PC-3 (cell line): ENCODE measurements around the gene INSYN2A. TPM values are rescaled to one million over a fixed set of nuclear protein-coding genes. Genes with fewer than 3 reads are reported as not detected.

ENCODE experiments used
- ATAC-seq: fragments of 200-7000 bp; cut with Tn5 transposase; 2 replicates; pipeline ENCODE4 v1.9.1; 2020; ENCODE audit warnings: mild to moderate bottlenecking, moderate library complexity
- BruUV-seq: library from RNA; stranded (reverse); fragments of 400-500 nt; replicated peaks from 2 replicates; lab custom pipeline; 2021; lab: Mats Ljungman, UMichigan
- CTCF ChIA-PET: fragments of 300-600 bp; sonication (Branson Sonifier 250); formaldehyde crosslinking; loops from one replicate; lab custom pipeline; 2022; ENCODE audit warnings: antibody characterized with exemption; lab: Charles Lee
- POLR2A ChIA-PET: fragments of 300-600 bp; sonication (Branson Sonifier 250); formaldehyde crosslinking; loops from one replicate; lab custom pipeline; 2022; ENCODE audit warnings: antibody characterized with exemption; ENCODE audit not compliant: unreplicated experiment; lab: Charles Lee
- DNase-seq: peaks from one replicate; pipeline ENCODE4 v3.0.0-alpha.2; 2015
- H2AFZ ChIP-seq: fragments of 300-600 bp; sonication (generic); 2 replicates; pipeline ENCODE4 v1.6.0; 2016; ENCODE audit warnings: antibody characterized with exemption, low read length
- H3F3A ChIP-seq: fragments of 300-600 bp; sonication (generic); one replicate; pipeline ENCODE4 v1.6.0; 2017; ENCODE audit warnings: antibody characterized with exemption, low read length, control low read depth, mild to moderate bottlenecking; ENCODE audit not compliant: unreplicated experiment
- H3K27ac ChIP-seq: fragments of 300-600 bp; sonication (generic); 2 replicates; pipeline ENCODE4 v1.5.1; 2016; ENCODE audit warnings: mild to moderate bottlenecking, low read length
- H3K27me3 ChIP-seq: fragments of 300-600 bp; sonication (generic); 2 replicates; pipeline ENCODE4 v1.6.1; 2016; ENCODE audit warnings: low read length, mixed read lengths
- H3K36me3 ChIP-seq: fragments of 300-600 bp; sonication (generic); 2 replicates; pipeline ENCODE4 v1.6.1; 2016; ENCODE audit warnings: low read depth, mixed run types, low read length, mixed read lengths
- H3K4me1 ChIP-seq: fragments of 300-600 bp; sonication (generic); 2 replicates; pipeline ENCODE4 v1.5.1; 2016; ENCODE audit warnings: low read length; ENCODE audit not compliant: insufficient read depth
- H3K4me2 ChIP-seq: fragments of 300-600 bp; sonication (generic); 2 replicates; pipeline ENCODE4 v1.6.0; 2016; ENCODE audit warnings: low read length
- H3K4me3 ChIP-seq: fragments of 300-600 bp; sonication (generic); 2 replicates; pipeline ENCODE4 v1.5.1; 2016; ENCODE audit warnings: mild to moderate bottlenecking, low read length, mixed read lengths
- H3K79me2 ChIP-seq: fragments of 300-600 bp; sonication (generic); 2 replicates; pipeline ENCODE4 v1.6.1; 2017; ENCODE audit warnings: low read length, mixed read lengths
- H3K9ac ChIP-seq: fragments of 300-600 bp; sonication (generic); 2 replicates; pipeline ENCODE4 v1.6.0; 2016; ENCODE audit warnings: mild to moderate bottlenecking, low read length
- H3K9me2 ChIP-seq: fragments of 300-600 bp; sonication (generic); replicated peaks from 2 replicates; pipeline ENCODE4 v1.6.1; 2016; ENCODE audit warnings: mixed run types, low read length, mixed read lengths
- H3K9me3 ChIP-seq: fragments of 300-600 bp; sonication (generic); 2 replicates; pipeline ENCODE4 v1.6.1; 2016; ENCODE audit warnings: low read length, mixed read lengths
- H4K20me1 ChIP-seq: fragments of 300-600 bp; sonication (generic); 2 replicates; pipeline ENCODE4 v1.6.1; 2016; ENCODE audit warnings: low read length, mixed read lengths
- CTCF ChIP-seq: fragments of 300-600 bp; sonication (generic); conservative IDR thresholded peaks from 2 replicates; pipeline ENCODE4 v1.5.1; 2017; ENCODE audit warnings: antibody characterized with exemption, low read depth, mild to moderate bottlenecking, low read length
- EZH2 ChIP-seq: fragments of 300-600 bp; sonication (generic); IDR thresholded peaks from one replicate; pipeline ENCODE4 v1.6.1; 2017; ENCODE audit warnings: antibody characterized with exemption, mild to moderate bottlenecking, low read length; ENCODE audit not compliant: unreplicated experiment
- EZH2phosphoT487 ChIP-seq: fragments of 300-600 bp; sonication (generic); IDR thresholded peaks from 2 replicates; pipeline ENCODE4 v1.6.1; 2018; ENCODE audit warnings: mild to moderate bottlenecking, antibody characterized with exemption, low read length, borderline replicate concordance
- intact Hi-C: fragments of 100-400 bp; cut with micrococcal nuclease; formaldehyde crosslinking; loops from 2 replicates; pipeline ENCODE4 v1.9.0; 2023
- total RNA-seq: library from RNA; depleted of rRNA; stranded (reverse); fragments of >200 nt; gene quantifications from 2 replicates; pipeline ENCODE4 v1.2.3, GENCODE V29; 2014

The INSYN2A gene
- total RNA-seq, 1 experiment from 2014 or later, result not detected

- Histone ChIP-seq H3K27me3 (no peaks in the 10 kb centered on the region), H3K4me2 (no peak overlapping the region), H3K27ac (no peak overlapping the region), H2AFZ (no peak overlapping the region), H3K4me3 (no peak overlapping the region), H3K36me3 (no peaks in the 10 kb centered on the region), H3F3A (no peaks in the 10 kb centered on the region), H3K9me2 (no peaks in the 10 kb centered on the region), H3K9ac (no peak overlapping the region), H3K9me3 (no peaks in the 10 kb centered on the region), H4K20me1 (no peaks in the 10 kb centered on the region), H3K79me2 (no peaks in the 10 kb centered on the region), H3K4me1 (peaks cover 7% of the 10 kb centered on the region; the same call in 1 of the 2 replicates)
- BruUV-seq, result no TSS peak
- ChIA-PET POLR2A (no interaction called here), CTCF (no interaction called here)
- no peak for ATAC-seq
- no peak for TF ChIP-seq EZH2
- no peak for TF ChIP-seq CTCF
- no peak for TF ChIP-seq EZH2phosphoT487
- intact Hi-C loops, result no loop called here
- DNase-seq, result peak; percentile 32
Observed at GRCh38 chr10:127216786-127217185, 20.4 kb upstream of the INSYN2A start.

- BruUV-seq, result no TSS peak
- TF ChIP-seq EZH2phosphoT487 (no peak), EZH2 (no peak), CTCF (no peak)
- H3K27ac ChIP-seq, result no peak overlapping the region
- no peaks in the 10 kb centered on the region for H3K79me2 ChIP-seq
- H3K9ac ChIP-seq, result no peak overlapping the region
- peaks cover 7% of the 10 kb centered on the region; the same call in 1 of the 2 replicates for H3K4me1 ChIP-seq
- no peaks in the 10 kb centered on the region for H3K27me3 ChIP-seq
- H3K36me3 ChIP-seq, result no peaks in the 10 kb centered on the region
- H3K9me2 ChIP-seq, result no peaks in the 10 kb centered on the region
- H3K4me3 ChIP-seq, result no peak overlapping the region
- no peaks in the 10 kb centered on the region for H4K20me1 ChIP-seq
- no peaks in the 10 kb centered on the region for H3F3A ChIP-seq
- H2AFZ ChIP-seq, result no peak overlapping the region
- POLR2A ChIA-PET, result no interaction called here
- ATAC-seq, result no peak
- CTCF ChIA-PET, result no interaction called here
- no peak for DNase-seq
- intact Hi-C loops, result no loop called here
- no peak overlapping the region for H3K4me2 ChIP-seq
- no peaks in the 10 kb centered on the region for H3K9me3 ChIP-seq
Observed at GRCh38 chr10:127216274-127216673, 19.9 kb upstream of the INSYN2A start.

- Histone ChIP-seq H3K27me3 (no peaks in the 10 kb centered on the region), H2AFZ (no peak overlapping the region), H3K9me2 (no peaks in the 10 kb centered on the region), H3K4me1 (peaks cover 7% of the 10 kb centered on the region; the same call in 1 of the 2 replicates), H4K20me1 (no peaks in the 10 kb centered on the region), H3K27ac (no peak overlapping the region), H3K9me3 (no peaks in the 10 kb centered on the region), H3K4me2 (no peak overlapping the region), H3K36me3 (no peaks in the 10 kb centered on the region), H3K79me2 (no peaks in the 10 kb centered on the region), H3F3A (no peaks in the 10 kb centered on the region), H3K4me3 (no peak overlapping the region), H3K9ac (no peak overlapping the region)
- ChIA-PET CTCF (no interaction called here), POLR2A (no interaction called here)
- DNase-seq (no peak), ATAC-seq (no peak)
- no TSS peak for BruUV-seq
- TF ChIP-seq EZH2phosphoT487, result no peak
- no peak for TF ChIP-seq CTCF
- no peak for TF ChIP-seq EZH2
- intact Hi-C loops, result no loop called here
Observed at GRCh38 chr10:127215866-127216265, 19.5 kb upstream of the INSYN2A start.
